HG02884 (cell line): Measurements from ENCODE around the gene ZSCAN23.
"Not testable (repeated sequence)": the region's sequence is repeated elsewhere in the genome, so short reads cannot be mapped to it uniquely, and the experiment has no call there.

Source experiments
- ATAC-seq: cut with Tn5 transposase; IDR thresholded peaks from one replicate; pipeline ENCODE4 v1.9.1; 2021; ENCODE audit warnings: mild to moderate bottlenecking, moderate library complexity; ENCODE audit not compliant: unreplicated experiment

Gene ZSCAN23

GRCh38 chr6:28442586-28442985 is 705 bp downstream of the ZSCAN23 start:
- no peak for ATAC-seq

GRCh38 chr6:28436404-28436803 is 6.9 kb downstream of the ZSCAN23 start:
- no peak for ATAC-seq

- ATAC-seq = no peak
Measured at GRCh38 chr6:28433119-28433518, 10.2 kb downstream of the ZSCAN23 start.

DNA sequence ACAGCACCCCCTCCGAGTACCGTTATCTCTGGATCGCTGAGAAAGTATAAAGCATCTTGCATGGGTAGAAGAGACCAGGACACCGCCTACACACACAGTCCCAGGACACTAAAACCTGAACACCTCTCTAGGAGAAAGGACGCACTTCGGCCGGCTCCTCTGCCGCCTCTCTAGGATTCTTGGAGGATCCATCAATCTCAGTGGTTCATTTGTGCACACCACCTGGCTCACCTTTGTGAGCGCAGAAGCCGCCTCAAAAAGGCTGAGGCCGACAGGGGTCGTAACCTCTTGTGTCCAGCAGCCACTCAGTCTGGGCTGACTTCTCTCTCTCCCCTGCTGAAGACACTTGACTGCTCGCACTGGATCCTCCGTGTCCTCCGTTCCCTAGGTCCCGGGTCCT is 13.5 kb downstream of the ZSCAN23 start:
- ATAC-seq = no peak

- peak; percentile 48 for ATAC-seq
Measured at GRCh38 chr6:28425944-28426541, 17.2 kb downstream of the ZSCAN23 start.

DNA sequence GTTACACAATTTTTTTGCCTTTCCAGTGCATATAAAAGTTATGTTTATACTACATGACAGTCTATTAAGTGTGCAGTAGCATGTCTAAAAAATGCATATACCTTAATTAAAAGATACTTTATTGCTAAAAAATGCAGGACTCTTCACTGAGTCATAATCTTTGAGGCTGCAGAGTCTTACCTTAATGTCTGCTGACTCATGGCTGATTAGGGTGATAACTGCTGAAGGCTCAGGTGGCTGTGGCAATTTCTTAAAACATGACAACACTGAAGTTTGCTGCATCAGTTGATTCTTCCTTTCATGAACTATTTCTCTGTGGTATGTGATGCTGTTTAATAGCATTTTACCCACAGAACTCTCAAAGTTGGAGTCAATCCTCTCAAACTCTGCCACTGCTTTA is 19.1 kb downstream of the ZSCAN23 start:
- ATAC-seq = no peak

DNA sequence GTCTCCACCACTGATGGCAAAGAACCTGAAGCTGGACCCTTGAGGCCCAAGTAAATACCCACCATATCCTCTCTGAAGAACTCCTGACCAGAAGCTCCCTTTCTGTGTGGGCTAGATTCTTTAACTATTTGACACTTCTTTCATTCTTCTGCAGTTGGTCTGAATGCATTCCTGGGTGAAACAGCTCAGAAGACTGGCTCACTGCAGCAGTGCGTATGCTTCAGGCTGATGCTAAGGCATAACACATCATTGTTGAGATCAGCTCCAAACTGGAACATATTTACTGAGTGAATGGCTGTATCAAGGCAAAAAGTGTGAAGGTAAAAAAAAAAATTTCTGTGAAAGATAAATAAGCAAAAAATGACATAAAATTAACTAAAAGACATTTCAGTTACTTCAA is 19.7 kb downstream of the ZSCAN23 start:
- ATAC-seq = no peak

DNA sequence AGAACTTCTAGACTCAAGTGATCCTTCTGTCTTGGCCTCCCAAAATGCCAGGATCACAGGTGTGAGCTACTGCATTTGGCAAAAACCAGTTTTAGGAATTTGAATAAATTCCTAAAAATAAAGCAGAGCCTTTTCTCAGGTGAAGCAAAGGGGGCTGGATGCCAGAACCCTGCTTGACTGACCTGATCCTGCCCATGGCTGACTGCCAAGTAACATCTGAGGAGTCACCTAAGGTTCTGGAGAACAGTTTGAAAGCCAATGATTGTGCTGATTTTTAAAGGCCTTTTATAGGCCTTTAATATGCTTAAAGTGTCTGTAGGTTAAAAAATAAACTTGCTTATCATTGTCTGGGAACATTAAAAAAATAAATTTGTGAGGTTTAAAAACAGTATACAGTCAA is 29.6 kb downstream of the ZSCAN23 start:
- ATAC-seq = no peak

- no peak for ATAC-seq
Measured at GRCh38 chr6:28410767-28411166, 32.5 kb downstream of the ZSCAN23 start.

DNA sequence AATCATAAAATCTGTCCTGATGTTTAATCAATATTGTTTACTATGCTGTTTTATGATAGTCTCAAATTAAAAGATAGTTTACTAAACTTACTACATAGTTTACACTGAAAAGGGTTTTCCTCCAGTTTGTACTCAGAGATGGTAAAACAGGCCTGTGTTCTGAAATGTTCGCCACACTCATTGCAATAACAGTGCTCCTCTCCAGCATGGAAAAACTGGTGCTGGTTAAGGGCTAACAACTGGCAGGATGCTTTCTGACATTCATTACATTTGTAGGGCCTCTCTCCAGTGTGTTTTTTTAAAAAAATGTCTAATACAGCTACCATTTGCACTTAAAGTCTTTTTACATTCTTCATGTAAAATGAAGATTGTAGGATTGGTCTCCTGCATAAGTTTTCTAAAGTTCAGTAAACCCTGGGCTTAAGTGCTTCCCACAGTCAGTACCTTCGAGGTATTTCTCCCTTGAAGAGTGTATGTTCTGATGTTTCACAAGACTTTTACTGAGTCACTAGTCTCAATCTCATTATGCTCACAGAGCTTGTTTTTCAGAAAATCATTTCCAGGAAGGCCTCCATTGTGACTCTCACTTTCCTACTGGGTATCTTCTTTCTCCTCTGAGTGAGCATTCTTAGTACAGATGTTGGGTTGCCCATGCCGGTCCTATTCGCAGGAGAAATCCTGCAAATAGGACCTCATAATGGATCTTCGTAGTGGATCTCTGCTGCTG is 35.1 kb downstream of the ZSCAN23 start:
- ATAC-seq = no peak

DNA sequence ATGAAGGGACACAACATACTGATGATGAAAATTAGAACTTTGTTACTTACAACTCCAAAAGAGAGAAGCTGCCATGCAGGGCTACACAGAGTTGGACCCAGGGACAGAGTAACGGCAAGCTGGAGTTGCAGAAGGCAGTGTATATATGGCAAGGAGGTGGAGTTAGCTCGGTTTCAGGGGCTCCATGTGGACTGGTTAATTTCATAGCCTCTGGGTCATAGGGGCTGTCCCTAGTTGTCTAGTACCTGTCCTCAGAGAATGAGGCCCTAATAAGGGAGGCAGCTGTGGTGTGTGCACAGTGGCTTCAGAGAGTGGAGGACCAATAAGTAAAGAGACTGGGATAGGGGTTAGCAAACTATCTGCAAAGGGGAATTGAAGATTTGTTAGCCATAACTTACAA is 35.9 kb downstream of the ZSCAN23 start:
- no peak for ATAC-seq

DNA sequence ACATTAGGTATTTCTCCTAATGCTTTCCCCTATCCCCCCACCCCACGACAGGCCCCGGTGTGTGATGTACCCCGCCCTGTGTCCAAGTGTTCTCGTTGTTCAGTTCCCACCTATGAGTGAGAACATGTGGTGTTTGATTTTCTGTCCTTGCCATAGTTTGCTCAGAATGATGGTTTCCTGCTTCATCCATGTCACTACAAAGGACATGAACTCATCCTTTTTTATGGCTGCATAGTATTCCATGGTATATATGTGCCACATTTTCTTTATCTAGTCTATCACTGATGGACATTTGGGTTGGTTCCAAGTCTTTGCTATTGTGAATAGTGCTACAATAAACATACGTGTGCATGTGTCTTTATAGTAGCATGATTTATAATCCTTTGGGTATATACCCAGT is 39.4 kb downstream of the ZSCAN23 start:
- ATAC-seq = not testable (repeated sequence)

DNA sequence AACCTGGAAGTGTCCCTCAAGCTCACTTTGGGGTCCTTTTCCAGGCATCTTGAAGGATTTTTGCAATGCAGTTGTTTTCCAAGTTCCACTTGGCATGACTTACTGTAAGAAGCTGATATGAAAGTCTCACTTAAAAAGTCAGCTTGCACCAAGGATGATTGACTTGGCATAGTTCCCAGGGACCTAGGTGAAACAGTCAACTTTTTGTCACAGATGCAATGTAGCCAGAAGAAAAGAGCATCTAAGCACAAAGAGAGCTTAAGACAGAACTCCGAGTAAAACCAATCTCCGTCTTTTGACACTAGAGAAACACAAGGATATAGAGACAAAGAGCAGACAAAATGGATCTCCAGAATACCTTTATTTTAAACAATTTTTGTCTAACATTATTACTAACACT is 41.1 kb downstream of the ZSCAN23 start:
- ATAC-seq = no peak

DNA sequence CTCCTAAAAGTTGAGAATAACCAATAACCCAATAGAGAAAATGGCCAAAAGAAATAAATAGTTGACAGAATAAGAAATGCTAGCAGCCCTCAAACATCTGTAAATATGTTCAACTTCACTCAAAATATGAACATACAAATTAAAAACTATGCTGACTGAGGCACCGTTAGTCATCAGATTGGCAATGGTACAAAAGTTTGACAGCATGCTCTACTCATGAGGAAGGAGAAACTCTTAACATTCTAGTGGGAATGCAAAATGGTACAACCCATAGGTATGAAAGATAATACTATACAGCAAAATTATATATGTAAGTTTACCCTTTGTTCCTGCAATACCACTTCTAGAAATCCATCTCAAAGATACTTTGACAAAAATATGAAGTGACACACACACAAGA is 42.1 kb downstream of the ZSCAN23 start:
- ATAC-seq = no peak

DNA sequence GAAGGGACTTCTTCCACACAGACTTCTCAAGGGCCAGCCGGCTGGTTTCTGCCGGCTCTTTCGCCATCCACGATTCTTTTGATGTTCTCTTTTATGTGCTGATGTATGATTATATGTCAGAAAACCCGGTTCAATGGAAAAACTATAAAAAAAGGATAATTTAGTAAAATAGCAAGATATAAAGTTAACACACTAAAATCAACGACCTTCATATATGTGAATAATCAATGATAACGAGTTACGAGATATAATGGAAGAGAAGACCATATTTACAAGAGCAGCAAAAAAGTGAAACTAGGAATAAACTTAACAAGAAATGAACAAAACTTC is 43.2 kb downstream of the ZSCAN23 start:
- ATAC-seq = no peak

DNA sequence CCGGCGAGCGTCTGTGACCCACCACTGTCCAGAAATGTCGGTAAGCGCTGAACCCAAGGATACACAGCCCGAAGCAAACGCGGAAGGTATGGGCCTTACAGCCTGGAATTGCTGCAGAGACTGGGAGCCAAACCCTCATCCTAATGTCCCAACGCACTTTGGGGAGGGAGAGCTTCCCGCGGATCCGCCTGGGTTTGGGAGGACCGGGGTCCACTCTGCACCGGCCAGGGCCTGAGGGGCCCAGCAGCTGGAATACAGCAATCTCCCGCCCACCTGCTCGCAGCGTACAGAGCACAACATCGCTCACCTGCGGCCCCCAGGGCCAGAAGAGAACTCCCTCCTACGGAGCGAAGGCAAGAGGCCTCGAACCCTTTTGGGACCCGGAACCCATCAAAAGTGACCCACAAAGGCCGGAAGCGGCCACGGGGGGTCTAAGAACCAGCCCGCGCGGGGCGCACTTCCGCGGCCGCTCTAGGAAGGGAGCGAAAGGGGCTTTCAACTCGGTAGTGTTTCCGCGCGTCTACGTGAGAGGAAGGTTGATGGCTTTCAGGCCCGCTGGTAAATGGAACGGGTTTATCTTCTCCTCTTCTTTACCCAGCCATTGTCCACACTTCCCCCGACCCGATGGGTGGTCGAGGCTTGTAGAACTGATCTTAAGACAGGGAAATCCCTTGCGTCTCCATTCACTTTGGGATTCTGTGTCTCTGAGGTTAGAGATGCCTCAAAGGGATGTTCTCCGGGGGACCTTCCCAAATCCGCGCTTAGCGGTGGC is 43.8 kb downstream of the ZSCAN23 start, which contains the start of gene ZSCAN12:
Gene ZSCAN12 (minus strand): TSS at position 398 of the 772 bp plus-strand sequence. CDS start 1,342 bp downstream, outside the sequence.
- ATAC-seq = peak; percentile 87

GRCh38 chr6:28395918-28396317 is 47.4 kb downstream of the ZSCAN23 start:
- no peak for ATAC-seq

DNA sequence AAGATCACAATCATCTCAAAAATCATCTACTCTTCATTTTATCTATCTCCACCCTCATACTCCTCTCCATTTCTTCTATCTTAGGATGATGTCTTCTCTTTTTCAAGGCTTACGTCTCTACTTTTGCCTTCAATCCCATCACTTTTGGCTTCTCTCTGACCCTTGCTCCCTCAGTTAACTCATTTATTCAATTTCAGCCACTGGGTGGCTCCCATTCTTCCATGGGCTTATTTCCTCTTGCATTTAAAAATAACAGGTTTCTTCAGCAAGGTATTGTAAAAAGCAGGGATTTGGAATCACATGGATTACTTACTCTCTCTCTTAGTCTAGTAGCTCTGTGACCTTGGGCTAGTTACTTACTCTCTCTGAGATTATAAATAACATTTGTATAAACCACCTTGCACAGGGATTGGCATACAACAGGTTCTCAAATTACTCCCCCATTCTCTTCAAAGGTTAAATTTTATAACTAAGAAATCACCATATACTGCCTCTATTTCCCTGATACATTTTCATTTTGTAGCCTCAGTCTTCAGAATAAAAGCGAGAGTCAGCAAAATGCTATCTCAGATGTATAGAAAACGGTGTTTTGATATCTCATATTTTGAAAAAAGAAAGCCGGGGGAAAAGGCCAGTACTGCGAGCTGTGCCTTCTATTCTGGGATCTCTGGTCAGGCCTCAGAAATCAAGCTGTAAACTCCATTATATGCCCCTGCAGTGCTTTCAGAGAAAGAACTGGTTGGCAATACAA is 49.2 kb downstream of the ZSCAN23 start:
- no peak for ATAC-seq

- no peak for ATAC-seq
Measured at GRCh38 chr6:28390688-28391087, 52.6 kb downstream of the ZSCAN23 start.

DNA sequence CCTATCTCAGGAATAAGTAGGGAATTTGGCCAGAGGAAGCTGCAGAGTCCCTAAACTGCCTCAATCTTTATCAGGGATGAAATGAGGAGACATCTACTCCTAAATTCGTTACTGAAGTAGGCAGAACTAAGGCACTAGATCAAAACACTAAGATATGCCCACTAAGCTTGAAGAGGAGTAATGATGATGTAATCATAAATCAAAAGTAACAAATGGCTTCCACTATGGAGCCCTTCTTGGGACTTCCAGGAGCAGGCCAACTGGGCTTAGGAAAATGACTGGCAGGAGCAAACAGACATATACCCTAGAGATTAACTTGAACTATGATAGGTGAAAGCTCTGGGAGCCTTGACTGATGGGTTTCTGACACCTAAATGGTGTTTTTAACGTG is 59.2 kb downstream of the ZSCAN23 start:
- no peak for ATAC-seq
